PC-3 (cell line): ENCODE data around the gene UFL1. TPM values are rescaled to one million over a fixed set of nuclear protein-coding genes. Genes with fewer than 3 reads are reported as not detected.
A peak's percentile ranks its signal among the peaks of the same experiment; 100 is the strongest.
"Not testable (repeated sequence)": the region's sequence is repeated elsewhere in the genome, so short reads cannot be mapped to it uniquely, and the experiment has no call there.

Experiments used
- ATAC-seq: fragments of 200-7000 bp; cut with Tn5 transposase; 2 replicates; pipeline ENCODE4 v1.9.1; 2020; ENCODE audit warnings: mild to moderate bottlenecking, moderate library complexity
- Bru-seq: library from RNA; stranded (reverse); fragments of 400-500 nt; gene quantifications from one replicate; lab custom pipeline; 2021; lab: Mats Ljungman, UMichigan
- BruChase-seq, 2 experiments: library from RNA; stranded (reverse); fragments of 400-500 nt; gene quantifications; one replicate each; lab custom pipeline; 2021; lab: Mats Ljungman, UMichigan
- BruUV-seq: library from RNA; stranded (reverse); fragments of 400-500 nt; replicated peaks from 2 replicates; lab custom pipeline; 2021; lab: Mats Ljungman, UMichigan
- CTCF ChIA-PET: fragments of 300-600 bp; sonication (Branson Sonifier 250); formaldehyde crosslinking; loops from one replicate; lab custom pipeline; 2022; ENCODE audit warnings: antibody characterized with exemption; lab: Charles Lee
- POLR2A ChIA-PET: fragments of 300-600 bp; sonication (Branson Sonifier 250); formaldehyde crosslinking; loops from one replicate; lab custom pipeline; 2022; ENCODE audit warnings: antibody characterized with exemption; ENCODE audit not compliant: unreplicated experiment; lab: Charles Lee
- DNase-seq: peaks from one replicate; pipeline ENCODE4 v3.0.0-alpha.2; 2015
- H2AFZ ChIP-seq: fragments of 300-600 bp; sonication (generic); 2 replicates; pipeline ENCODE4 v1.6.0; 2016; ENCODE audit warnings: antibody characterized with exemption, low read length
- H3F3A ChIP-seq: fragments of 300-600 bp; sonication (generic); one replicate; pipeline ENCODE4 v1.6.0; 2017; ENCODE audit warnings: antibody characterized with exemption, low read length, control low read depth, mild to moderate bottlenecking; ENCODE audit not compliant: unreplicated experiment
- H3K27ac ChIP-seq: fragments of 300-600 bp; sonication (generic); 2 replicates; pipeline ENCODE4 v1.5.1; 2016; ENCODE audit warnings: mild to moderate bottlenecking, low read length
- H3K27me3 ChIP-seq: fragments of 300-600 bp; sonication (generic); 2 replicates; pipeline ENCODE4 v1.6.1; 2016; ENCODE audit warnings: low read length, mixed read lengths
- H3K36me3 ChIP-seq: fragments of 300-600 bp; sonication (generic); 2 replicates; pipeline ENCODE4 v1.6.1; 2016; ENCODE audit warnings: low read depth, mixed run types, low read length, mixed read lengths
- H3K4me1 ChIP-seq: fragments of 300-600 bp; sonication (generic); 2 replicates; pipeline ENCODE4 v1.5.1; 2016; ENCODE audit warnings: low read length; ENCODE audit not compliant: insufficient read depth
- H3K4me2 ChIP-seq: fragments of 300-600 bp; sonication (generic); 2 replicates; pipeline ENCODE4 v1.6.0; 2016; ENCODE audit warnings: low read length
- H3K4me3 ChIP-seq: fragments of 300-600 bp; sonication (generic); 2 replicates; pipeline ENCODE4 v1.5.1; 2016; ENCODE audit warnings: mild to moderate bottlenecking, low read length, mixed read lengths
- H3K79me2 ChIP-seq: fragments of 300-600 bp; sonication (generic); 2 replicates; pipeline ENCODE4 v1.6.1; 2017; ENCODE audit warnings: low read length, mixed read lengths
- H3K9ac ChIP-seq: fragments of 300-600 bp; sonication (generic); 2 replicates; pipeline ENCODE4 v1.6.0; 2016; ENCODE audit warnings: mild to moderate bottlenecking, low read length
- H3K9me2 ChIP-seq: fragments of 300-600 bp; sonication (generic); replicated peaks from 2 replicates; pipeline ENCODE4 v1.6.1; 2016; ENCODE audit warnings: mixed run types, low read length, mixed read lengths
- H3K9me3 ChIP-seq: fragments of 300-600 bp; sonication (generic); 2 replicates; pipeline ENCODE4 v1.6.1; 2016; ENCODE audit warnings: low read length, mixed read lengths
- H4K20me1 ChIP-seq: fragments of 300-600 bp; sonication (generic); 2 replicates; pipeline ENCODE4 v1.6.1; 2016; ENCODE audit warnings: low read length, mixed read lengths
- CTCF ChIP-seq: fragments of 300-600 bp; sonication (generic); conservative IDR thresholded peaks from 2 replicates; pipeline ENCODE4 v1.5.1; 2017; ENCODE audit warnings: antibody characterized with exemption, low read depth, mild to moderate bottlenecking, low read length
- EZH2 ChIP-seq: fragments of 300-600 bp; sonication (generic); IDR thresholded peaks from one replicate; pipeline ENCODE4 v1.6.1; 2017; ENCODE audit warnings: antibody characterized with exemption, mild to moderate bottlenecking, low read length; ENCODE audit not compliant: unreplicated experiment
- EZH2phosphoT487 ChIP-seq: fragments of 300-600 bp; sonication (generic); IDR thresholded peaks from 2 replicates; pipeline ENCODE4 v1.6.1; 2018; ENCODE audit warnings: mild to moderate bottlenecking, antibody characterized with exemption, low read length, borderline replicate concordance
- intact Hi-C: fragments of 100-400 bp; cut with micrococcal nuclease; formaldehyde crosslinking; loops from 2 replicates; pipeline ENCODE4 v1.9.0; 2023
- long read RNA-seq: library from polyadenylated mRNA; unstranded; transcript quantifications from one replicate; pipeline ENCODE4 v2.0.0, GENCODE V29; 2021; ENCODE audit not compliant: unreplicated experiment
- total RNA-seq: library from RNA; depleted of rRNA; stranded (reverse); fragments of >200 nt; gene quantifications from 2 replicates; pipeline ENCODE4 v1.2.3, GENCODE V29; 2014; rRNA removed

UFL1 gene
- 10.4 and 10.9 TPM in 2 replicates for total RNA-seq
- percentile 76 among the genes with signal in this experiment for Bru-seq, nascent RNA
- percentile 67 among the genes with signal in this experiment for BruChase-seq, experiment 1, labeled RNA remaining after a 6-hour chase
- percentile 72 among the genes with signal in this experiment for BruChase-seq, experiment 2, labeled RNA remaining after a 2-hour chase
- long read RNA-seq, full-length matches to known transcripts = 5 of 24 reads
- long read RNA-seq, partial matches to known transcripts = 16 of 24 reads
- long read RNA-seq, other reads (novel, unspliced or antisense) = 3 of 24 reads

GRCh38 chr6:96521644-96522464, at the start of gene UFL1:
UFL1 (plus strand) TSS chr6:96521806; CDS start chr6:96521874, 68 bp downstream.
- H3K9me3 ChIP-seq = no peaks in the 10 kb centered on the region
- no peaks in the 10 kb centered on the region for H4K20me1 ChIP-seq
- H3K9ac ChIP-seq = peak within 1 kb of the TSS; percentile 94
- H3K27me3 ChIP-seq = no peaks in the 10 kb centered on the region
- peaks cover 7% of the 10 kb centered on the region; the same call in 1 of the 2 replicates for H3K36me3 ChIP-seq
- H3K4me1 ChIP-seq = peaks cover 22% of the 10 kb centered on the region
- TF ChIP-seq CTCF (no peak), EZH2 (no peak), EZH2phosphoT487 (no peak)
- intact Hi-C loops = loop anchor here (10.0 kb wide), 1 partner anchor 127 kb away; no protein-coding TSS in a partner anchor
- peak within 1 kb of the TSS; percentile 95 for H3K4me2 ChIP-seq
- POLR2A ChIA-PET = no interaction called here
- peak within 1 kb of the TSS; percentile 76 for H3K27ac ChIP-seq
- TSS peak; percentile 56 for BruUV-seq
- H3K9me2 ChIP-seq = no peaks in the 10 kb centered on the region
- peaks cover 30% of the 10 kb centered on the region for H3K79me2 ChIP-seq
- DNase-seq (peak; percentile 88), ATAC-seq (peak; percentile 93)
- no peaks in the 10 kb centered on the region for H3F3A ChIP-seq
- CTCF ChIA-PET = no interaction called here
- peak within 1 kb of the TSS; percentile 79 for H2AFZ ChIP-seq
- peak within 1 kb of the TSS; percentile 75 for H3K4me3 ChIP-seq

DNA sequence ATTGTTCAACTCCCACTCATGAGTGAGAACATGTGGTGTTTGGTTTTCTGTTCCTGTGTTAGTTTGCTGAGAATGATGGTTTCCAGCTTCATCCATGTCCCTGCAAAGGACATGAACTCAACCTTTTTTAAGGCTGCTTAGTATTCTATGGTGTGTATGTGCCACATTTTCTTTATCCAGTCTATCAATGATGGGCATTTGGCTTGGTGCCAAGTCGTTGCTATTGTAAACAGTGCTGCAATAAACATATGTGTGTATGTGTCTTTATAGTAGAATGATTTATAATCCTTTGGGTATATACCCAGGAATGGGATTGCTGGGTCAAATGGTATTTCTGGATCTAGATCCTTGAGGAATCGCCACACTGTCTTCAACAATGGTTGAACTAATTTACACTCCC, 49.3 kb upstream of the UFL1 start:
- BruUV-seq, H3K4me2 ChIP-seq, H3K36me3 ChIP-seq, H3K9me3 ChIP-seq, H3F3A ChIP-seq, H4K20me1 ChIP-seq, H3K27ac ChIP-seq, H3K4me1 ChIP-seq, H3K79me2 ChIP-seq, H3K9me2 ChIP-seq, CTCF ChIA-PET, ATAC-seq, H2AFZ ChIP-seq, H3K27me3 ChIP-seq, H3K4me3 ChIP-seq, DNase-seq, POLR2A ChIA-PET, H3K9ac ChIP-seq: not testable (repeated sequence)
- intact Hi-C loops = loop anchor here (5.0 kb wide), 1 partner anchor 1040 kb away; no protein-coding TSS in a partner anchor

GRCh38 chr6:96478695-96479094, 42.9 kb upstream of the UFL1 start:
- ATAC-seq (no peak), DNase-seq (no peak)
- H3K27ac ChIP-seq = no peak overlapping the region
- no peak overlapping the region for H3K4me2 ChIP-seq
- no peaks in the 10 kb centered on the region for H3K36me3 ChIP-seq
- intact Hi-C loops = no loop called here
- no peak overlapping the region for H2AFZ ChIP-seq
- H3K4me3 ChIP-seq = no peak overlapping the region
- BruUV-seq = no TSS peak
- ChIA-PET CTCF (no interaction called here), POLR2A (no interaction called here)
- no peaks in the 10 kb centered on the region for H3K79me2 ChIP-seq
- H3K9me3 ChIP-seq = no peaks in the 10 kb centered on the region
- no peaks in the 10 kb centered on the region for H4K20me1 ChIP-seq
- no peaks in the 10 kb centered on the region for H3K27me3 ChIP-seq
- H3K4me1 ChIP-seq = no peaks in the 10 kb centered on the region
- TF ChIP-seq EZH2 (no peak), EZH2phosphoT487 (no peak), CTCF (no peak)
- H3K9me2 ChIP-seq = no peaks in the 10 kb centered on the region
- H3F3A ChIP-seq = no peaks in the 10 kb centered on the region
- H3K9ac ChIP-seq = no peak overlapping the region
